Heart left ventricle (tissue), 13 donors: ENCODE data around the gene AOC1.

Experiments
- CTCF ChIP-seq, 12 donors: fragments of 200-600 bp; sonication (generic) in 4 of 12; IDR thresholded peaks; one replicate each; pipeline versions ENCODE4 v1.5.0 to v1.8.0; 2018 to 2022; ENCODE audit warnings: antibody characterized with exemption in 12 of 12, mild to moderate bottlenecking in 5 of 12
- POLR2A ChIP-seq, 2 donors: fragments of 450-650 bp; IDR thresholded peaks; one replicate each; pipeline ENCODE4 v1.6.1; 2017; ENCODE audit warnings: antibody characterized with exemption in 2 of 2, mild to moderate bottlenecking in 2 of 2, moderate library complexity in 2 of 2
- donor health status: ischemic (EF 13 %, LVEDD 7.1; RV severe dilation, severe dysfunction).
- donor health status: DM: no; HTN: yes; CAD: no.
- donor health status: DM: no; HTN: no; CAD: no.
- donor health status: ischemic (EF 25% LVEDD 6.9; RV normal size, moderate dysfunction).
- donor health status: ischemic (EF 25% LVEDD 5.7; RV mildly dilated, moderate dysfunction).
- donor health status: ischemic (EF 35%, LVEDD 5.7; RV mildly dilated, moderate dysfunction).
- donor health status: nonischemic (EF 11% LVEDD 7.7; RV severe dilation, severe dysfunction).
- donor health status: DM: yes; HTN: yes; CAD: no.
- donor health status: PGD.
- donor health status: ischemic (EF 29% LVEDD 5.4; RV normal size, mild dysfunction).
- donor health status: nonischemic (EF 23%, LVEDD 6.1; RV moderate dilation, normal function).

GRCh38 chr7:150904011-150904909, 51.9 kb downstream of the AOC1 start:
- no peak for TF ChIP-seq POLR2A (IDR thresholded peaks at IDR 0.05)
- no peak for TF ChIP-seq CTCF (IDR thresholded peaks at IDR 0.05)
